NCI-H345 treated with DMSO at 0.1 percent for 48 hours (cell line): ENCODE results near the gene NR3C1.

Source experiments
- DNase-seq: peaks from one replicate; lab custom pipeline; 2025; ENCODE audit not compliant: unreplicated experiment; lab: John Stamatoyannopoulos, UW

The NR3C1 gene

GRCh38 chr5:143403593-143404415 lies at the start of gene NR3C1:
Gene NR3C1, minus strand, starts transcription at chr5:143403686. Its CDS starts 2,847 bp downstream, at chr5:143400839.
- DNase-seq: peak; percentile 45

- no peak for DNase-seq
These were observed 46.3 kb upstream of the NR3C1 start for GRCh38 chr5:143449772-143450171.

- no peak for DNase-seq
These were observed 45.0 kb upstream of the NR3C1 start for GRCh38 chr5:143448518-143448917.

GRCh38 chr5:143447983-143448382 lies 44.5 kb upstream of the NR3C1 start:
- DNase-seq: no peak

- DNase-seq: no peak
These were observed 43.2 kb upstream of the NR3C1 start for GRCh38 chr5:143446535-143447226.

- DNase-seq: no peak
These were observed 42.3 kb upstream of the NR3C1 start for GRCh38 chr5:143445776-143446175.

- DNase-seq: no peak
These were observed 39.8 kb upstream of the NR3C1 start for GRCh38 chr5:143443330-143443729.

GRCh38 chr5:143442385-143442784 lies 38.9 kb upstream of the NR3C1 start:
- DNase-seq: no peak

- no peak for DNase-seq
These were observed 37.1 kb upstream of the NR3C1 start for GRCh38 chr5:143440448-143441115.

- DNase-seq: no peak
These were observed 34.3 kb upstream of the NR3C1 start for GRCh38 chr5:143437666-143438273.

- no peak for DNase-seq
These were observed 33.4 kb upstream of the NR3C1 start for GRCh38 chr5:143436871-143437270.

GRCh38 chr5:143435210-143435657 lies 31.7 kb upstream of the NR3C1 start:
- DNase-seq: no peak

- no peak for DNase-seq
These were observed 31.0 kb upstream of the NR3C1 start for GRCh38 chr5:143434261-143435209.

- DNase-seq: no peak
These were observed 30.2 kb upstream of the NR3C1 start for GRCh38 chr5:143433670-143434069.

GRCh38 chr5:143432658-143433239 lies 29.3 kb upstream of the NR3C1 start:
- DNase-seq: no peak

- DNase-seq: no peak
These were observed 28.3 kb upstream of the NR3C1 start for GRCh38 chr5:143431789-143432188.

- no peak for DNase-seq
These were observed 25.4 kb upstream of the NR3C1 start for GRCh38 chr5:143428738-143429420.

GRCh38 chr5:143428155-143428554 lies 24.7 kb upstream of the NR3C1 start:
- DNase-seq: no peak

- no peak for DNase-seq
These were observed 23.7 kb upstream of the NR3C1 start for GRCh38 chr5:143427122-143427735.
